H9 (cell line): ENCODE results near the gene SASH3. TPM values are rescaled to one million over a fixed set of nuclear protein-coding genes. Genes with fewer than 3 reads are reported as not detected.

Experiments
- DNase-seq: peaks from one replicate; pipeline ENCODE4 v3.0.0-alpha.2; 2017
- H2AFZ ChIP-seq: one replicate; pipeline ENCODE4 v1.6.1; 2013; ENCODE audit warnings: mild to moderate bottlenecking, low read length, control low read depth, moderate library complexity
- H2AK5ac ChIP-seq: 2 replicates; pipeline ENCODE4 v1.6.1; 2013; ENCODE audit warnings: low read length, control low read depth, mixed read lengths; ENCODE audit not compliant: insufficient read length
- H2BK120ac ChIP-seq: one replicate; pipeline ENCODE4 v1.6.1; 2013; ENCODE audit warnings: low read depth, mild to moderate bottlenecking, low read length, control low read depth, inconsistent platforms; ENCODE audit not compliant: poor library complexity, severe bottlenecking
- H2BK12ac ChIP-seq: 2 replicates; pipeline ENCODE4 v1.6.1; 2013; ENCODE audit warnings: low read length, control low read depth, mixed read lengths, low read depth; ENCODE audit not compliant: insufficient read length
- H2BK15ac ChIP-seq: 2 replicates; pipeline ENCODE4 v1.6.1; 2013; ENCODE audit warnings: low read depth, low read length, control low read depth
- H2BK20ac ChIP-seq: one replicate; pipeline ENCODE4 v1.6.1; 2013; ENCODE audit warnings: low read depth, mild to moderate bottlenecking, low read length, control low read depth, inconsistent platforms; ENCODE audit not compliant: poor library complexity, severe bottlenecking
- H2BK5ac ChIP-seq: 2 replicates; pipeline ENCODE4 v1.6.1; 2013; ENCODE audit warnings: low read length, control low read depth, mixed read lengths; ENCODE audit not compliant: insufficient read length
- H3K14ac ChIP-seq: 2 replicates; pipeline ENCODE4 v1.6.1; 2013; ENCODE audit warnings: low read length, control low read depth; ENCODE audit not compliant: insufficient read depth
- H3K18ac ChIP-seq: 2 replicates; pipeline ENCODE4 v1.6.1; 2013; ENCODE audit warnings: low read depth, mild to moderate bottlenecking, mixed read lengths, low read length, control low read depth; ENCODE audit not compliant: insufficient read length
- H3K23ac ChIP-seq: 2 replicates; pipeline ENCODE4 v1.6.1; 2013; ENCODE audit warnings: low read length, control low read depth, mixed read lengths, low read depth; ENCODE audit not compliant: insufficient read length
- H3K23me2 ChIP-seq: 2 replicates; pipeline ENCODE4 v1.6.1; 2013; ENCODE audit warnings: low read depth, mild to moderate bottlenecking, mixed read lengths, low read length, control low read depth; ENCODE audit not compliant: insufficient read length, poor library complexity, severe bottlenecking
- H3K27ac ChIP-seq: 2 replicates; pipeline ENCODE4 v1.5.1; 2013; ENCODE audit warnings: low read length, control low read depth, mixed read lengths, low read depth; ENCODE audit not compliant: insufficient read length
- H3K27me3 ChIP-seq: 2 replicates; pipeline ENCODE4 v1.6.1; 2013; ENCODE audit warnings: low read length, control low read depth, inconsistent platforms; ENCODE audit not compliant: insufficient read depth
- H3K4ac ChIP-seq: 2 replicates; pipeline ENCODE4 v1.6.1; 2013; ENCODE audit warnings: low read depth, mild to moderate bottlenecking, control low read depth, inconsistent platforms, low read length, moderate library complexity
- H3K4me1 ChIP-seq: 2 replicates; pipeline ENCODE4 v1.6.1; 2013; ENCODE audit warnings: low read length, control low read depth, inconsistent platforms; ENCODE audit not compliant: insufficient read depth
- H3K4me2 ChIP-seq: 2 replicates; pipeline ENCODE4 v1.6.1; 2013; ENCODE audit warnings: low read length, control low read depth, mixed read lengths; ENCODE audit not compliant: insufficient read length, insufficient read depth
- H3K56ac ChIP-seq: 2 replicates; pipeline ENCODE4 v1.6.1; 2013; ENCODE audit warnings: low read depth, mild to moderate bottlenecking, mixed read lengths, low read length, control low read depth; ENCODE audit not compliant: insufficient read length
- H3K79me1 ChIP-seq: 2 replicates; pipeline ENCODE4 v1.6.1; 2013; ENCODE audit warnings: low read depth, mild to moderate bottlenecking, moderate library complexity, low read length, control low read depth, inconsistent platforms; ENCODE audit not compliant: insufficient read depth, poor library complexity, severe bottlenecking
- H3K79me2 ChIP-seq: 2 replicates; pipeline ENCODE4 v1.6.1; 2013; ENCODE audit warnings: low read length, control low read depth, inconsistent platforms; ENCODE audit not compliant: insufficient read depth
- H3K9ac ChIP-seq: 2 replicates; pipeline ENCODE4 v1.6.1; 2013; ENCODE audit warnings: low read length, control low read depth, mixed read lengths; ENCODE audit not compliant: insufficient read length; ENCODE audit errors: extremely low read depth
- H3K9me3 ChIP-seq: one replicate; pipeline ENCODE4 v1.6.1; 2013; ENCODE audit warnings: low read depth, low read length, inconsistent platforms; ENCODE audit not compliant: control insufficient read depth
- H3T11ph ChIP-seq: one replicate; pipeline ENCODE4 v1.6.1; 2013; ENCODE audit warnings: mild to moderate bottlenecking, low read length, control low read depth, inconsistent platforms
- H4K20me1 ChIP-seq: one replicate; pipeline ENCODE4 v1.6.1; 2013; ENCODE audit not compliant: control insufficient read depth, insufficient read length, insufficient read depth
- H4K5ac ChIP-seq: 2 replicates; pipeline ENCODE4 v1.6.1; 2013; ENCODE audit warnings: low read depth, mild to moderate bottlenecking, mixed read lengths, low read length, control low read depth; ENCODE audit not compliant: insufficient read length
- H4K8ac ChIP-seq: replicated peaks from 2 replicates; pipeline ENCODE4 v1.6.1; 2013; ENCODE audit warnings: low read length, control low read depth, mixed read lengths, low read depth; ENCODE audit not compliant: insufficient read length
- H4K91ac ChIP-seq: 2 replicates; pipeline ENCODE4 v1.6.1; 2013; ENCODE audit warnings: low read depth, mild to moderate bottlenecking, moderate library complexity, mixed read lengths, low read length, control low read depth; ENCODE audit not compliant: insufficient read length
- H3K27ac Mint-ChIP-seq, 3 experiments: 2 replicates in 2 of 3; 3 replicates in 1 of 3; pipeline ENCODE4 v1.8.0; 2020 to 2021; ENCODE audit warnings: mixed read lengths in 3 of 3, mild to moderate bottlenecking in 1 of 3, moderate library complexity in 1 of 3
- H3K27me3 Mint-ChIP-seq: 2 replicates; pipeline ENCODE4 v1.8.0; 2021; ENCODE audit warnings: low read depth, mild to moderate bottlenecking, moderate library complexity, mixed read lengths
- H3K36me3 Mint-ChIP-seq, 3 experiments: 2 replicates in 2 of 3; 3 replicates in 1 of 3; pipeline ENCODE4 v1.8.0; 2020 to 2021; ENCODE audit warnings: low read depth in 3 of 3, mixed read lengths in 3 of 3; ENCODE audit not compliant: insufficient read depth in 1 of 3
- H3K4me1 Mint-ChIP-seq, 2 experiments: 2 replicates each; pipeline ENCODE4 v1.8.0; 2020; ENCODE audit warnings: mixed read lengths in 2 of 2
- H3K4me3 Mint-ChIP-seq, 2 experiments: 2 replicates in 1 of 2; 3 replicates in 1 of 2; pipeline ENCODE4 v1.8.0; 2020 to 2021; ENCODE audit warnings: mild to moderate bottlenecking in 2 of 2, mixed read lengths in 2 of 2, moderate library complexity in 1 of 2
- H3K9me3 Mint-ChIP-seq, 2 experiments: 2 replicates in 1 of 2; 3 replicates in 1 of 2; pipeline ENCODE4 v1.8.0; 2020; ENCODE audit warnings: mild to moderate bottlenecking in 2 of 2, mixed read lengths in 2 of 2, moderate library complexity in 1 of 2
- CTCF ChIP-seq: fragments of 200-600 bp; sonication (generic); conservative IDR thresholded peaks from 3 replicates; pipeline ENCODE4 v1.8.0; 2021; ENCODE audit warnings: antibody characterized with exemption, mild to moderate bottlenecking
- WGBS: extraction: QIAGEN DNeasy Blood & Tissue Kit; methylation state at CpG from one replicate; pipeline ENCODE4 v1.1.7; 2013; ENCODE audit warnings: missing lambda C conversion rate, low lambda C conversion rate, mixed read lengths; ENCODE audit not compliant: insufficient read length; ENCODE audit errors: extremely low coverage; 5-methylcytosine and 5-hydroxymethylcytosine counted together
- total RNA-seq: library from RNA; stranded (reverse); gene quantifications from 2 replicates; pipeline ENCODE4 v1.2.1, GENCODE V29; 2021

Gene SASH3
- total RNA-seq, 1 experiment from 2014 or later = not detected

GRCh38 chrX:129733335-129733734 is 46.4 kb upstream of the SASH3 start:
- H4K20me1 ChIP-seq = no peaks in the 10 kb centered on the region
- H3K56ac ChIP-seq = no peak overlapping the region
- Mint-ChIP-seq H3K9me3 (peaks cover 0 to 53% of the 10 kb centered on the region in 2 experiments; a peak in 2 of 5 replicates), H3K4me1 (peaks cover 5 to 8% of the 10 kb centered on the region in 2 experiments; a peak in 3 of 4 replicates), H3K27me3 (peaks cover 21% of the 10 kb centered on the region), H3K27ac (no peak overlapping the region), H3K4me3 (no peak overlapping the region), H3K36me3 (peaks cover 0 to 3% (median 0%) of the 10 kb centered on the region in 3 experiments; a peak in 1 of 7 replicates)
- no peak overlapping the region for H3K4ac ChIP-seq
- no peak overlapping the region for H2AFZ ChIP-seq
- H4K8ac ChIP-seq = no peak overlapping the region
- no peak overlapping the region for H2BK5ac ChIP-seq
- H3K4me1 ChIP-seq = no peaks in the 10 kb centered on the region; the same call in 1 of the 2 replicates
- no peak overlapping the region for H3K27ac ChIP-seq
- H3K9ac ChIP-seq = no peak overlapping the region
- no peak for TF ChIP-seq CTCF
- no peak overlapping the region for H2BK20ac ChIP-seq
- no CpG with 5 or more reads among the region's 4 CpGs for WGBS
- no peaks in the 10 kb centered on the region for H3K23me2 ChIP-seq
- no peak overlapping the region for H3K23ac ChIP-seq
- peaks cover 8% of the 10 kb centered on the region for H3K9me3 ChIP-seq
- H4K5ac ChIP-seq = no peak overlapping the region
- no peaks in the 10 kb centered on the region for H3K79me2 ChIP-seq
- no peak for DNase-seq
- H2AK5ac ChIP-seq = no peak overlapping the region
- H2BK15ac ChIP-seq = no peak overlapping the region
- no peak overlapping the region for H3K14ac ChIP-seq
- H3K18ac ChIP-seq = no peak overlapping the region
- no peaks in the 10 kb centered on the region for H3K27me3 ChIP-seq
- no peaks in the 10 kb centered on the region for H3K79me1 ChIP-seq
- H2BK12ac ChIP-seq = no peak overlapping the region
- H3K4me2 ChIP-seq = no peak overlapping the region
- no peak overlapping the region for H3T11ph ChIP-seq
- H4K91ac ChIP-seq = no peak overlapping the region
- no peak overlapping the region for H2BK120ac ChIP-seq
